H1 (cell line): ENCODE results near the gene CAP2. TPM values are rescaled to one million over a fixed set of nuclear protein-coding genes. Genes with fewer than 3 reads are reported as not detected.

Source experiments
- CTCF ChIA-PET: fragments of 300-600 bp; sonication (Branson Sonifier 250); formaldehyde crosslinking; loops from one replicate; lab custom pipeline; 2021; ENCODE audit not compliant: partially characterized antibody; lab: Charles Lee
- POLR2A ChIA-PET: fragments of 300-600 bp; sonication (Branson Sonifier 250); formaldehyde crosslinking; loops from one replicate; lab custom pipeline; 2021; ENCODE audit warnings: inconsistent platforms; ENCODE audit not compliant: partially characterized antibody; lab: Charles Lee
- DNase-seq, 2 experiments: peaks; one replicate each; pipeline versions ENCODE4 v3.0.0 to v3.0.0-alpha.2; 2010 to 2022; ENCODE audit warnings: low spot score in 2 of 2, low read depth in 1 of 2, mixed read lengths in 1 of 2
- FAIRE-seq: peaks from 2 replicates; lab custom pipeline; 2011; peaks lifted over from hg19 to GRCh38; lab: Jason Lieb, UNC
- H2AFZ ChIP-seq: 2 replicates; pipeline ENCODE4 v1.8.1; 2012; ENCODE audit warnings: low read length, inconsistent platforms
- H2AK5ac ChIP-seq: 2 replicates; pipeline ENCODE4 v1.6.1; 2013; ENCODE audit warnings: low read depth, low read length
- H2BK120ac ChIP-seq: replicated peaks from 2 replicates; pipeline ENCODE3; 2013; ENCODE audit warnings: low read depth, low read length, inconsistent platforms
- H2BK12ac ChIP-seq: 2 replicates; pipeline ENCODE4 v1.6.1; 2013; ENCODE audit warnings: low read depth, low read length
- H2BK15ac ChIP-seq: 2 replicates; pipeline ENCODE4 v1.6.1; 2013; ENCODE audit warnings: low read length
- H2BK20ac ChIP-seq: 2 replicates; pipeline ENCODE4 v1.6.1; 2013; ENCODE audit warnings: low read length
- H2BK5ac ChIP-seq: 2 replicates; pipeline ENCODE4 v1.6.1; 2013; ENCODE audit warnings: low read depth, low read length
- H3K14ac ChIP-seq: 2 replicates; pipeline ENCODE4 v1.6.1; 2013; ENCODE audit warnings: inconsistent platforms; ENCODE audit not compliant: insufficient read length
- H3K18ac ChIP-seq: 2 replicates; pipeline ENCODE4 v1.6.1; 2013; ENCODE audit warnings: low read length; ENCODE audit errors: extremely low read depth
- H3K23ac ChIP-seq: 2 replicates; pipeline ENCODE4 v1.6.1; 2013; ENCODE audit warnings: inconsistent platforms; ENCODE audit not compliant: insufficient read length
- H3K23me2 ChIP-seq: 2 replicates; pipeline ENCODE4 v1.6.1; 2013; ENCODE audit warnings: low read depth, low read length
- H3K27ac ChIP-seq: 2 replicates; pipeline ENCODE4 v1.6.1; 2011; ENCODE audit warnings: low read depth, low read length, inconsistent platforms
- H3K27me3 ChIP-seq, 4 experiments: replicated peaks in 1 of 4; 1 replicate in 1 of 4; 2 replicates in 3 of 4; pipeline versions ENCODE4 v1.6.1 to v1.8.1; 2011 to 2013; ENCODE audit warnings: low read length in 3 of 4, mild to moderate bottlenecking in 3 of 4, inconsistent platforms in 2 of 4, mixed read lengths in 2 of 4, moderate library complexity in 1 of 4; ENCODE audit not compliant: control insufficient read depth in 3 of 4, insufficient read depth in 3 of 4; ENCODE audit errors: extremely low read depth in 1 of 4
- H3K36me3 ChIP-seq, 4 experiments: 2 replicates each; pipeline versions ENCODE4 v1.6.1 to v1.8.1; 2011 to 2013; ENCODE audit warnings: mild to moderate bottlenecking in 4 of 4, low read length in 3 of 4, moderate library complexity in 2 of 4, control low read depth in 1 of 4, inconsistent platforms in 1 of 4; ENCODE audit not compliant: insufficient read depth in 4 of 4, control insufficient read depth in 2 of 4
- H3K4ac ChIP-seq: replicated peaks from 2 replicates; pipeline ENCODE3; 2013; ENCODE audit warnings: low read length, low read depth, mixed read lengths, inconsistent platforms; ENCODE audit not compliant: insufficient read length
- H3K4me1 ChIP-seq, 4 experiments: replicated peaks in 1 of 4; 1 replicate in 1 of 4; 2 replicates in 3 of 4; pipeline versions ENCODE4 v1.6.1 to v1.8.1; 2011 to 2013; ENCODE audit warnings: low read length in 3 of 4, inconsistent platforms in 2 of 4, mixed read lengths in 1 of 4; ENCODE audit not compliant: insufficient read depth in 4 of 4, control insufficient read depth in 3 of 4
- H3K4me2 ChIP-seq, 2 experiments: 2 replicates each; pipeline versions ENCODE4 v1.6.1 to v1.8.1; 2011 to 2013; ENCODE audit warnings: low read depth in 2 of 2, low read length in 2 of 2, control low read depth in 1 of 2, inconsistent platforms in 1 of 2, mild to moderate bottlenecking in 1 of 2; ENCODE audit not compliant: insufficient read depth in 1 of 2
- H3K4me3 ChIP-seq, 4 experiments: fragments of 200-600, 300-600 bp in 1 of 4; sonication (generic), shearing (Covaris generic), sonication (Bioruptor Twin) in 1 of 4; 2 replicates each; pipeline versions ENCODE4 v1.5.1 to v1.8.1; 2011 to 2016; ENCODE audit warnings: low read length in 4 of 4, low read depth in 3 of 4, control low read depth in 2 of 4, inconsistent platforms in 2 of 4, mild to moderate bottlenecking in 2 of 4, mixed read lengths in 1 of 4, moderate library complexity in 1 of 4; ENCODE audit not compliant: insufficient read depth in 2 of 4; ENCODE audit errors: extremely low read depth in 1 of 4
- H3K56ac ChIP-seq: replicated peaks from 2 replicates; pipeline ENCODE3; 2013; ENCODE audit warnings: low read depth, mild to moderate bottlenecking, mixed read lengths, low read length, inconsistent platforms; ENCODE audit not compliant: insufficient read length
- H3K79me1 ChIP-seq: 2 replicates; pipeline ENCODE4 v1.6.1; 2013; ENCODE audit warnings: low read depth, low read length, control low read depth
- H3K79me2 ChIP-seq, 2 experiments: 2 replicates each; pipeline versions ENCODE4 v1.6.1 to v1.8.1; 2012 to 2013; ENCODE audit warnings: low read length in 2 of 2, mild to moderate bottlenecking in 2 of 2, inconsistent platforms in 1 of 2; ENCODE audit not compliant: insufficient read depth in 2 of 2, control insufficient read depth in 1 of 2
- H3K9ac ChIP-seq, 4 experiments: replicated peaks in 1 of 4; 1 replicate in 1 of 4; 2 replicates in 3 of 4; pipeline versions ENCODE4 v1.6.1 to v1.8.1; 2011 to 2013; ENCODE audit warnings: low read depth in 3 of 4, low read length in 3 of 4, control low read depth in 2 of 4, mild to moderate bottlenecking in 2 of 4, moderate library complexity in 2 of 4, inconsistent platforms in 1 of 4; ENCODE audit errors: extremely low read depth in 1 of 4
- H3K9me3 ChIP-seq, 2 experiments: 2 replicates each; pipeline versions ENCODE4 v1.6.1 to v1.8.1; 2012 to 2013; ENCODE audit warnings: mild to moderate bottlenecking in 2 of 2, moderate library complexity in 2 of 2, control low read depth in 1 of 2, inconsistent platforms in 1 of 2, low read depth in 1 of 2, low read length in 1 of 2, mixed read lengths in 1 of 2; ENCODE audit not compliant: insufficient read depth in 2 of 2
- H4K20me1 ChIP-seq, 2 experiments: replicated peaks in 1 of 2; 2 replicates each; pipeline versions ENCODE3 to v1.8.1; 2011 to 2013; ENCODE audit warnings: inconsistent platforms in 2 of 2, low read length in 2 of 2, mild to moderate bottlenecking in 1 of 2; ENCODE audit not compliant: insufficient read depth in 2 of 2, control insufficient read depth in 1 of 2
- H4K5ac ChIP-seq: 2 replicates; pipeline ENCODE4 v1.6.1; 2013; ENCODE audit warnings: low read length, low read depth, mixed read lengths, inconsistent platforms; ENCODE audit not compliant: insufficient read length
- H4K8ac ChIP-seq: 2 replicates; pipeline ENCODE4 v1.8.0; 2013; ENCODE audit warnings: mild to moderate bottlenecking, moderate library complexity, low read length, inconsistent platforms; ENCODE audit not compliant: insufficient read depth; ENCODE audit errors: extremely low read depth
- H4K91ac ChIP-seq: replicated peaks from 2 replicates; pipeline ENCODE3; 2013; ENCODE audit warnings: low read length, mixed read lengths, inconsistent platforms; ENCODE audit not compliant: insufficient read length
- CREB1 ChIP-seq: IDR thresholded peaks from 2 replicates; pipeline ENCODE4 v1.6.1; 2012; ENCODE audit warnings: inconsistent platforms
- CTBP2 ChIP-seq: IDR thresholded peaks from 2 replicates; pipeline ENCODE4 v1.7.0; 2011; ENCODE audit warnings: borderline replicate concordance, mild to moderate bottlenecking, moderate library complexity, mixed read lengths, low read length; ENCODE audit not compliant: insufficient read depth, insufficient read length
- GABPA ChIP-seq: IDR thresholded peaks from 2 replicates; pipeline ENCODE4 v1.6.1; 2011; ENCODE audit warnings: mild to moderate bottlenecking, low read length, moderate library complexity, borderline replicate concordance; ENCODE audit not compliant: insufficient read depth
- MAFK ChIP-seq: IDR thresholded peaks from 2 replicates; pipeline ENCODE4 v1.6.1; 2012; ENCODE audit warnings: low read depth, mild to moderate bottlenecking, improper control_type of control experiment, low read length
- NANOG ChIP-seq: IDR thresholded peaks from 2 replicates; pipeline ENCODE4 v1.6.1; 2011; ENCODE audit warnings: low read length, low read depth, mild to moderate bottlenecking, inconsistent platforms; ENCODE audit not compliant: insufficient read depth, poor library complexity, severe bottlenecking
- PHF8 ChIP-seq: fragments of 200-600 bp; sonication (generic); conservative IDR thresholded peaks from 2 replicates; pipeline ENCODE4 v1.7.1; 2012; ENCODE audit warnings: low read depth, mild to moderate bottlenecking, inconsistent platforms, low read length, moderate library complexity
- POU5F1 ChIP-seq: IDR thresholded peaks from 2 replicates; pipeline ENCODE4 v1.6.1; 2011; ENCODE audit warnings: low read depth, mild to moderate bottlenecking, low read length, moderate library complexity
- RFX5 ChIP-seq: IDR thresholded peaks from 2 replicates; pipeline ENCODE4 v1.6.1; 2011; ENCODE audit warnings: low read depth, low read length, improper control_type of control experiment, borderline replicate concordance
- RXRA ChIP-seq: IDR thresholded peaks from 2 replicates; pipeline ENCODE4 v1.6.1; 2011; ENCODE audit warnings: low read depth, mild to moderate bottlenecking, low read length, moderate library complexity; ENCODE audit not compliant: insufficient read depth
- SIN3A ChIP-seq, 2 experiments: IDR thresholded peaks in 1 of 2; conservative IDR thresholded peaks in 1 of 2; 2 replicates each; pipeline ENCODE4 v1.6.1; 2011 to 2012; ENCODE audit warnings: low read length in 2 of 2, improper control_type of control experiment in 1 of 2, low read depth in 1 of 2, mild to moderate bottlenecking in 1 of 2
- SP4 ChIP-seq: IDR thresholded peaks from 2 replicates; pipeline ENCODE4 v1.6.1; 2012; ENCODE audit warnings: low read length, inconsistent platforms
- SUZ12 ChIP-seq: fragments of 200-600 bp; sonication (generic); IDR thresholded peaks from 2 replicates; pipeline ENCODE4 v1.6.1; 2012; ENCODE audit warnings: mild to moderate bottlenecking, inconsistent platforms, low read length, moderate library complexity, mixed read lengths
- WGBS, 2 experiments: shearing (Covaris generic) in 1 of 2; methylation state at CpG; one replicate each; pipeline versions ENCODE4 v1.1.6 to v1.1.7; 2013 to 2015; ENCODE audit warnings: low lambda C conversion rate in 2 of 2, mixed read lengths in 2 of 2, inconsistent platforms in 1 of 2, low coverage in 1 of 2, missing lambda C conversion rate in 1 of 2; ENCODE audit not compliant: insufficient replicate concordance in 2 of 2, insufficient coverage in 1 of 2, insufficient read length in 1 of 2; ENCODE audit errors: extremely low coverage in 1 of 2, missing lambda C conversion rate in 1 of 2; 5-methylcytosine and 5-hydroxymethylcytosine counted together
- polyA plus RNA-seq, 7 experiments: library from polyadenylated mRNA; depleted of rRNA in 3 of 7; stranded (reverse) in 5 of 7; unstranded in 2 of 7; fragments of >200 nt in 5 of 7; fragments of 200-250 nt in 2 of 7; gene quantifications; 1 replicate in 5 of 7; 2 replicates in 1 of 7; 4 replicates in 1 of 7; pipeline versions ENCODE4 v1.2.1 to v1.2.3, GENCODE V29; 2011 to 2013; ENCODE audit warnings: missing spikeins in 2 of 7, mixed read lengths in 2 of 7
- total RNA-seq: library from RNA; stranded (reverse); fragmentation: NEBNext Ultra II Directional; extraction: Animal tissue kit (Norgen Biotek cat#: 25700); gene quantifications from 2 replicates; pipeline ENCODE4 v1.2.1, GENCODE V29; 2021
- TF ChIP-seq, protein P1 (sequence below): IDR thresholded peaks from 2 replicates; pipeline ENCODE4 v1.6.1; 2011; ENCODE audit warnings: low read length, improper control_type of control experiment

Gene CAP2
- total and polyA plus RNA-seq, 2 of the 8 experiments (the other 6 are each of a cell fraction or from before 2014, with no cell fraction given), result 7.2 to 10.0 TPM

DNA sequence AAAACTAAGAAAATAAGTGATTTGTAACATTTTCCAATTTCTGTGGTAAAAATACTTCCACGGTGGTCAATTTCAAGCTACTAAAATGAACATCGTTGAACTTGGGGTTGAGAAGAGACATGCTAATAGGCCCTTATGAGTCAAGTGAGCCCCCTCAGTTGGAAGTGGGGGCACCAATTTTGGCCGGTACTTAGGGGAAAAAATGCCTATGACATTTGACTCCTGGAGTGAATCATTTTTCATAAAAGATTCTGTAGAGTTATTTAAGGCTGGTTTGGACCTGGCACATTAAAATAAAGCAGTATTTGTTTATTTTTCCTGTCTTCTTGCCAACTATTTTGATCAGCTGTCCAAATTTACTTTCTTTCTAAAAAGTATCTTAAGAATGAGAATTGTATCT is 32.4 kb upstream of the CAP2 start:
- Histone ChIP-seq H2BK20ac (no peak overlapping the region), H3K4me3 (no peak overlapping the region), H3K36me3 (no peaks in the 10 kb centered on the region), H4K8ac (no peak overlapping the region), H2AFZ (no peak overlapping the region), H3K4me2 (no peak overlapping the region), H3K14ac (no peak overlapping the region), H3K9ac (no peak overlapping the region), H2BK15ac (no peak overlapping the region), H2AK5ac (no peak overlapping the region), H3K79me2 (no peaks in the 10 kb centered on the region), H2BK5ac (no peak overlapping the region), H4K5ac (no peak overlapping the region), H3K4me1 (no peaks in the 10 kb centered on the region), H2BK12ac (no peak overlapping the region), H3K4ac (no peak overlapping the region), H3K9me3 (no peaks in the 10 kb centered on the region), H3K27me3 (no peaks in the 10 kb centered on the region), H2BK120ac (no peak overlapping the region), H3K23me2 (no peaks in the 10 kb centered on the region), H3K79me1 (no peaks in the 10 kb centered on the region), H4K20me1 (no peaks in the 10 kb centered on the region), H3K27ac (no peak overlapping the region), H3K56ac (no peak overlapping the region), H4K91ac (no peak overlapping the region), H3K18ac (no peak overlapping the region), H3K23ac (no peak overlapping the region)
- no peak for DNase-seq
- POLR2A ChIA-PET, result interaction anchor here (1.2 kb wide), 1 partner anchor 32 kb away, joined by 3 read pairs; the partner anchor contains the start of gene CAP2
- no peak for FAIRE-seq
- CTCF ChIA-PET, result interaction anchor here (1.2 kb wide), 1 partner anchor 165 kb away, joined by 3 read pairs; no protein-coding TSS in a partner anchor
- 85% methylated on average over 3 of the region's 3 CpGs; no CpG with 5 or more reads in 1 of the 2 experiments for WGBS, 2 experiments
- no peak for TF ChIP-seq SIN3A (conservative IDR thresholded peaks at IDR 0.05 in 1 of 2, IDR thresholded peaks at IDR 0.05 in 1 of 2; ENCODE audit: low read depth in 1 of 2, low read length in 2 of 2)
- TF ChIP-seq CREB1, result no peak
- no peak for TF ChIP-seq PHF8
- TF ChIP-seq POU5F1, result no peak
- TF ChIP-seq RXRA, result no peak
- no peak for TF ChIP-seq RFX5
- no peak for TF ChIP-seq GABPA
- TF ChIP-seq SP4, result no peak
- no peak for TF ChIP-seq NANOG
- TF ChIP-seq CTBP2, result no peak
- TF ChIP-seq, protein P1, sequence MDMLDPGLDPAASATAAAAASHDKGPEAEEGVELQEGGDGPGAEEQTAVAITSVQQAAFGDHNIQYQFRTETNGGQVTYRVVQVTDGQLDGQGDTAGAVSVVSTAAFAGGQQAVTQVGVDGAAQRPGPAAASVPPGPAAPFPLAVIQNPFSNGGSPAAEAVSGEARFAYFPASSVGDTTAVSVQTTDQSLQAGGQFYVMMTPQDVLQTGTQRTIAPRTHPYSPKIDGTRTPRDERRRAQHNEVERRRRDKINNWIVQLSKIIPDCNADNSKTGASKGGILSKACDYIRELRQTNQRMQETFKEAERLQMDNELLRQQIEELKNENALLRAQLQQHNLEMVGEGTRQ, result no peak
- no peak for TF ChIP-seq SUZ12
- TF ChIP-seq MAFK, result no peak
